GM12874 (cell line): ENCODE results near the gene UACA.

ENCODE experiments used
- TF ChIP-seq, protein P1 (sequence below): IDR thresholded peaks from 2 replicates; pipeline ENCODE4 v1.5.1; 2011; ENCODE audit warnings: low read depth, mild to moderate bottlenecking, control low read depth, low read length, moderate library complexity; ENCODE audit not compliant: insufficient read depth

UACA gene

GRCh38 chr15:70758790-70759462 lies 4.4 kb downstream of the UACA start:
- TF ChIP-seq, protein P1, sequence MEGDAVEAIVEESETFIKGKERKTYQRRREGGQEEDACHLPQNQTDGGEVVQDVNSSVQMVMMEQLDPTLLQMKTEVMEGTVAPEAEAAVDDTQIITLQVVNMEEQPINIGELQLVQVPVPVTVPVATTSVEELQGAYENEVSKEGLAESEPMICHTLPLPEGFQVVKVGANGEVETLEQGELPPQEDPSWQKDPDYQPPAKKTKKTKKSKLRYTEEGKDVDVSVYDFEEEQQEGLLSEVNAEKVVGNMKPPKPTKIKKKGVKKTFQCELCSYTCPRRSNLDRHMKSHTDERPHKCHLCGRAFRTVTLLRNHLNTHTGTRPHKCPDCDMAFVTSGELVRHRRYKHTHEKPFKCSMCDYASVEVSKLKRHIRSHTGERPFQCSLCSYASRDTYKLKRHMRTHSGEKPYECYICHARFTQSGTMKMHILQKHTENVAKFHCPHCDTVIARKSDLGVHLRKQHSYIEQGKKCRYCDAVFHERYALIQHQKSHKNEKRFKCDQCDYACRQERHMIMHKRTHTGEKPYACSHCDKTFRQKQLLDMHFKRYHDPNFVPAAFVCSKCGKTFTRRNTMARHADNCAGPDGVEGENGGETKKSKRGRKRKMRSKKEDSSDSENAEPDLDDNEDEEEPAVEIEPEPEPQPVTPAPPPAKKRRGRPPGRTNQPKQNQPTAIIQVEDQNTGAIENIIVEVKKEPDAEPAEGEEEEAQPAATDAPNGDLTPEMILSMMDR: no peak

GRCh38 chr15:70757627-70758026 lies 5.7 kb downstream of the UACA start:
- TF ChIP-seq, protein P1: no peak

GRCh38 chr15:70754862-70755261 lies 8.5 kb downstream of the UACA start:
- TF ChIP-seq, protein P1: no peak

- TF ChIP-seq, protein P1: no peak
Measured at GRCh38 chr15:70753101-70753829, 10.1 kb downstream of the UACA start.

GRCh38 chr15:70752193-70752635 lies 11.1 kb downstream of the UACA start:
- TF ChIP-seq, protein P1: no peak

DNA sequence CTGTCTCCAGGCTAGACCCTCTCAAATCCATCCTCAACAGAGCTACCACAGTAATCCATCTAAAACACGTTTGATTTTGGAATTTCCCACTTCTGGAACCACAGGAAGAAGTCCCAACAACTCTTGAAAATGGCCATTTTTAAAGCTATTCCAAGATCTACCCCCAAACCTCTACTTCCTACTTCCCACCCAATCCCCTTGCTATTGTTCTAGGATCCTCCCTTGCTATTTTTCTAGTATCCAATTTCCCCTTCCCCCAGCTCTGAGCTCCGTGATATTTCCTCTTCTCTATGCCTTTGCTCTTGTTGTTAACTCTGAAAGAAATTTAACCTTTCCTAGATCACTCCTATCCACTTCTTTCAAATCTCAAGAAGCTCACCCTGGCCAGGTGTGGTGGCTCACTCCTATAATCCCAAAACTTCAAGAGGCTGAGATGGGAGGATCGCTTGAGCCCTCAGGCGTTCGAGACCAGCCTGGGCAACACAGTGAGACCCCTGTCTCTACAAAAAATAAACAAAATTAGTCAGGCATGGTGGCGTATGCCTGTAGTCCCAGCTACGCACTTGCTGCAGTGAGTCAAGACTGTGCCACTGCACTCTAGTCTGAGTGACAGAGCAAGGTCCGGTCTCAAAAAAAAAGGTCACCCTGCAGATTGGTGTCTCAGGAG lies 13.0 kb downstream of the UACA start:
- TF ChIP-seq, protein P1: no peak

- TF ChIP-seq, protein P1: no peak
Measured at GRCh38 chr15:70748281-70748747, 15.0 kb downstream of the UACA start.
